Measurements from ENCODE around the gene PPP2R5D.

GRCh38 chr6:43058531-43058930 lies 74.2 kb downstream of the PPP2R5D start:
- TF ChIP-seq CTCF (optimal IDR thresholded peaks at IDR 0.05 in 1 of 3, IDR thresholded peaks at IDR 0.05 in 1 of 3, conservative IDR thresholded peaks at IDR 0.05 in 1 of 3; ENCODE audit: extremely low read depth in 1 of 3, insufficient read depth in 2 of 3, low read length in 3 of 3) (no peak), EZH2 (IDR thresholded peaks at IDR 0.05; ENCODE audit: low read length) (no peak)

All from keratinocyte (primary cell).